Aorta (tissue), 5 donors: ENCODE results near the gene RBM20. TPM values are rescaled to one million over a fixed set of nuclear protein-coding genes. Genes with fewer than 3 reads are reported as not detected.

Experiments
- ATAC-seq: fragments of 200-7000 bp; cut with Tn5 transposase; one replicate; pipeline ENCODE4 v1.9.1; 2022; ENCODE audit warnings: moderate library complexity; ENCODE audit not compliant: low FRiP score
- DNase-seq, 2 donors: peaks; one replicate each; pipeline ENCODE4 v3.0.0-alpha.2; 2020
- H3K27ac ChIP-seq, 2 donors: one replicate each; pipeline ENCODE4 v1.5.1; 2013; ENCODE audit warnings: low read length in 2 of 2, mild to moderate bottlenecking in 2 of 2, moderate library complexity in 2 of 2, control low read depth in 1 of 2, inconsistent platforms in 1 of 2, low read depth in 1 of 2
- H3K27me3 ChIP-seq, 2 donors: one replicate each; pipeline ENCODE4 v1.6.1; 2013; ENCODE audit warnings: control low read depth in 1 of 2, low read length in 1 of 2, mild to moderate bottlenecking in 1 of 2, moderate library complexity in 1 of 2; ENCODE audit not compliant: insufficient read depth in 2 of 2, control insufficient read depth in 1 of 2
- H3K36me3 ChIP-seq, 2 donors: one replicate each; pipeline ENCODE4 v1.6.1; 2013; ENCODE audit warnings: control low read depth in 1 of 2, low read length in 1 of 2, mild to moderate bottlenecking in 1 of 2; ENCODE audit not compliant: insufficient read depth in 2 of 2, control insufficient read depth in 1 of 2
- H3K4me1 ChIP-seq, 2 donors: one replicate each; pipeline ENCODE4 v1.6.1; 2013; ENCODE audit warnings: low read length in 2 of 2, control low read depth in 1 of 2, mild to moderate bottlenecking in 1 of 2, moderate library complexity in 1 of 2; ENCODE audit not compliant: insufficient read depth in 2 of 2, control insufficient read depth in 1 of 2
- H3K4me3 ChIP-seq, 2 donors: one replicate each; pipeline ENCODE4 v1.5.1; 2013; ENCODE audit warnings: low read length in 2 of 2, control low read depth in 1 of 2, mild to moderate bottlenecking in 1 of 2
- H3K9me3 ChIP-seq: one replicate; pipeline ENCODE4 v1.6.1; 2013; ENCODE audit warnings: mild to moderate bottlenecking, low read length; ENCODE audit not compliant: control insufficient read depth
- WGBS, 2 donors: extraction: QIAGEN DNeasy Blood & Tissue Kit; methylation state at CpG; one replicate each; pipeline ENCODE4 v1.1.7; 2013; 5-methylcytosine and 5-hydroxymethylcytosine counted together
- intact Hi-C, 2 donors: fragments of 100-400 bp; cut with DNase I; formaldehyde crosslinking; loops; one replicate each; pipeline versions ENCODE4 v1.14.2 to v1.15.0; 2022
- polyA plus RNA-seq, 2 donors: library from polyadenylated mRNA; stranded (reverse); fragments of 200-250 nt; gene quantifications; one replicate each; pipeline ENCODE4 v1.2.3, GENCODE V29; 2013
- total RNA-seq, 2 donors: library from RNA; stranded (reverse); fragmentation: NEBNext Ultra II Directional; extraction: Animal tissue kit (Norgen Biotek cat#: 25700); gene quantifications; one replicate each; pipeline ENCODE4 v1.2.1, GENCODE V29; 2021
- donor health status: healthy with polysubstance abuse.
- donor health status: Bipolar disorder and iron deficiency.
- donor health status: DM: no; HTN: no; CAD: no.
- donor health status: DM: no; HTN: no; CAD: no.
- donor health status: DM: yes; HTN: yes; CAD: no.

Gene RBM20
- total and polyA plus RNA-seq, 4 donors, result 2.9 to 11.2 (median 8.0) TPM

- Histone ChIP-seq H3K4me3 (no peak overlapping the region), H3K36me3 (peaks cover 0 to 2% of the 10 kb centered on the region in 2 donors), H3K27ac (no peak overlapping the region), H3K9me3 (no peaks in the 10 kb centered on the region), H3K4me1 (no peaks in the 10 kb centered on the region), H3K27me3 (no peaks in the 10 kb centered on the region)
- DNase-seq (no peak), ATAC-seq (no peak)
- WGBS, 2 donors, result 66 to 83% methylated on average over 7 of the region's 7 CpGs
- intact Hi-C loops, result no loop called here
Measured at GRCh38 chr10:110842326-110842904, 198.3 kb downstream of the RBM20 start.

- no peaks in the 10 kb centered on the region for H3K4me1 ChIP-seq
- H3K36me3 ChIP-seq, result peaks cover 0 to 2% of the 10 kb centered on the region in 2 donors
- no peaks in the 10 kb centered on the region for H3K9me3 ChIP-seq
- H3K27me3 ChIP-seq, result no peaks in the 10 kb centered on the region
- no peak for ATAC-seq
- no peak for DNase-seq
- H3K27ac ChIP-seq, result no peak overlapping the region
- intact Hi-C loops, result no loop called here
- WGBS, 2 donors, result 65 to 66% methylated on average over 2 of the region's 2 CpGs
- no peak overlapping the region for H3K4me3 ChIP-seq
Measured at GRCh38 chr10:110843031-110843430, 198.9 kb downstream of the RBM20 start.

- Histone ChIP-seq H3K4me1 (no peaks in the 10 kb centered on the region), H3K27me3 (no peaks in the 10 kb centered on the region), H3K27ac (no peak overlapping the region), H3K36me3 (peaks cover 0 to 2% of the 10 kb centered on the region in 2 donors), H3K4me3 (no peak overlapping the region), H3K9me3 (no peaks in the 10 kb centered on the region)
- intact Hi-C loops, result no loop called here
- DNase-seq, result no peak
- 81 to 83% methylated on average over 8 of the region's 8 CpGs for WGBS, 2 donors
- ATAC-seq, result no peak
Measured at GRCh38 chr10:110843796-110844616, 199.9 kb downstream of the RBM20 start.

- intact Hi-C loops, result no loop called here
- Histone ChIP-seq H3K27ac (no peak overlapping the region), H3K36me3 (peaks cover 0 to 2% of the 10 kb centered on the region in 2 donors), H3K27me3 (no peaks in the 10 kb centered on the region), H3K4me3 (no peak overlapping the region), H3K9me3 (no peaks in the 10 kb centered on the region), H3K4me1 (no peaks in the 10 kb centered on the region)
- no peak for DNase-seq
- ATAC-seq, result no peak
- 89 to 94% methylated on average over 4 of the region's 4 CpGs for WGBS, 2 donors
Measured at GRCh38 chr10:110844617-110844881, 200.4 kb downstream of the RBM20 start.

- intact Hi-C loops, result no loop called here
- H3K27ac ChIP-seq, result no peak overlapping the region
- ATAC-seq (no peak), DNase-seq (no peak)
- no peaks in the 10 kb centered on the region for H3K9me3 ChIP-seq
- H3K4me1 ChIP-seq, result no peaks in the 10 kb centered on the region
- no peaks in the 10 kb centered on the region for H3K27me3 ChIP-seq
- H3K36me3 ChIP-seq, result peaks cover 0 to 2% of the 10 kb centered on the region in 2 donors
- no peak overlapping the region for H3K4me3 ChIP-seq
- WGBS, 2 donors, result 86 to 95% methylated on average over 1 to 2 of the region's 2 CpGs
Measured at GRCh38 chr10:110845192-110845755, 201.1 kb downstream of the RBM20 start.

GRCh38 chr10:110845756-110846620 lies 201.9 kb downstream of the RBM20 start:
- intact Hi-C loops, result no loop called here
- Histone ChIP-seq H3K27ac (no peak overlapping the region), H3K27me3 (no peaks in the 10 kb centered on the region), H3K4me3 (no peak overlapping the region), H3K4me1 (no peaks in the 10 kb centered on the region), H3K9me3 (no peaks in the 10 kb centered on the region), H3K36me3 (peaks cover 0 to 2% of the 10 kb centered on the region in 2 donors)
- WGBS, 2 donors, result 63 to 72% methylated on average over 3 of the region's 3 CpGs
- ATAC-seq (no peak), DNase-seq (no peak)

GRCh38 chr10:110847374-110847773 lies 203.2 kb downstream of the RBM20 start:
- Histone ChIP-seq H3K36me3 (peaks cover 0 to 1% of the 10 kb centered on the region in 2 donors), H3K27me3 (no peaks in the 10 kb centered on the region), H3K4me3 (no peak overlapping the region), H3K9me3 (no peaks in the 10 kb centered on the region), H3K4me1 (no peaks in the 10 kb centered on the region), H3K27ac (no peak overlapping the region)
- 79% methylated on average over 6 of the region's 6 CpGs for WGBS, 2 donors
- ATAC-seq (no peak), DNase-seq (no peak)
- intact Hi-C loops, result no loop called here

- no peaks in the 10 kb centered on the region for H3K36me3 ChIP-seq
- H3K4me3 ChIP-seq, result no peak overlapping the region
- H3K9me3 ChIP-seq, result no peaks in the 10 kb centered on the region
- no peak for ATAC-seq
- intact Hi-C loops, result no loop called here
- no peaks in the 10 kb centered on the region for H3K4me1 ChIP-seq
- no peak overlapping the region for H3K27ac ChIP-seq
- DNase-seq, result no peak
- 83 to 89% methylated on average over 2 of the region's 2 CpGs for WGBS, 2 donors
- H3K27me3 ChIP-seq, result no peaks in the 10 kb centered on the region
Measured at GRCh38 chr10:110848106-110848505, 204.0 kb downstream of the RBM20 start.
